GM12878 (cell line): ENCODE measurements around the gene PITRM1. TPM values are rescaled to one million over a fixed set of nuclear protein-coding genes. Genes with fewer than 3 reads are reported as not detected.

ENCODE experiments used
- ATAC-seq: fragments of 200-7000 bp; cut with Tn5 transposase; 3 replicates; pipeline ENCODE4 v1.9.1; 2020; ENCODE audit warnings: mild to moderate bottlenecking, moderate library complexity
- BruUV-seq: library from RNA; stranded (reverse); fragments of 400-500 nt; replicated peaks from 2 replicates; lab custom pipeline; 2021; lab: Mats Ljungman, UMichigan
- CTCF ChIA-PET: fragments of 300-600 bp; sonication (Branson Sonifier 250); formaldehyde crosslinking; extraction: SDS; loops from one replicate; lab custom pipeline; 2021; ENCODE audit warnings: inconsistent platforms; lab: Yijun Ruan, JAX
- POLR2A ChIA-PET: fragments of 350-600 bp; formaldehyde crosslinking; extraction: SDS; loops from one replicate; lab custom pipeline; 2021; ENCODE audit warnings: inconsistent platforms; lab: Charles Lee
- RAD21 ChIA-PET: fragments of 300-600 bp; sonication (Branson Sonifier 250); formaldehyde crosslinking; loops from one replicate; lab custom pipeline; 2023; ENCODE audit warnings: antibody characterized with exemption; ENCODE audit not compliant: unreplicated experiment; lab: Charles Lee
- SMC1A ChIA-PET: fragments of 300-600 bp; sonication (Branson Sonifier 250); formaldehyde crosslinking; loops from one replicate; lab custom pipeline; 2023; ENCODE audit not compliant: unreplicated experiment, uncharacterized antibody; lab: Charles Lee
- DNase-seq: peaks from one replicate; pipeline ENCODE4 v3.0.0-alpha.2; 2011; ENCODE audit warnings: low read depth, low spot score
- FAIRE-seq: peaks from 3 replicates; lab custom pipeline; 2011; peaks lifted over from hg19 to GRCh38; lab: Jason Lieb, UNC
- H2AFZ ChIP-seq: 2 replicates; pipeline ENCODE4 v1.6.0; 2011; ENCODE audit warnings: low read depth, low read length, control low read depth; ENCODE audit not compliant: control insufficient read depth
- H3K27ac ChIP-seq: 2 replicates; pipeline ENCODE4 v1.5.1; 2011; ENCODE audit warnings: control low read depth; ENCODE audit not compliant: control insufficient read depth, insufficient read depth
- H3K27me3 ChIP-seq, 2 experiments: replicated peaks in 1 of 2; 2 replicates each; pipeline versions ENCODE4 v1.6.0 to v1.6.1; 2011; ENCODE audit warnings: low read length in 1 of 2; ENCODE audit not compliant: control insufficient read depth in 2 of 2, insufficient read depth in 2 of 2
- H3K36me3 ChIP-seq, 2 experiments: 2 replicates each; pipeline ENCODE4 v1.5.1; 2011; ENCODE audit warnings: low read length in 1 of 2; ENCODE audit not compliant: control insufficient read depth in 2 of 2, insufficient read depth in 2 of 2
- H3K4me1 ChIP-seq: 2 replicates; pipeline ENCODE4 v1.6.1; 2011; ENCODE audit warnings: mild to moderate bottlenecking, low read length, moderate library complexity, mixed read lengths; ENCODE audit not compliant: control insufficient read depth, insufficient read depth
- H3K4me2 ChIP-seq: 2 replicates; pipeline ENCODE4 v1.6.0; 2011; ENCODE audit warnings: control low read depth; ENCODE audit not compliant: control insufficient read depth, insufficient read depth
- H3K4me3 ChIP-seq: fragments of 200-600 bp; sonication (generic); 2 replicates; pipeline ENCODE4 v1.5.1; 2016
- H3K79me2 ChIP-seq: 2 replicates; pipeline ENCODE4 v1.6.0; 2011; ENCODE audit warnings: low read length; ENCODE audit not compliant: control insufficient read depth, insufficient read depth
- H3K9ac ChIP-seq: 2 replicates; pipeline ENCODE4 v1.8.0; 2011; ENCODE audit warnings: low read length, control low read depth, mixed read lengths; ENCODE audit not compliant: control insufficient read depth, insufficient read depth
- H3K9me3 ChIP-seq: replicated peaks from 3 replicates; pipeline ENCODE4 v1.5.1; 2011; ENCODE audit warnings: mild to moderate bottlenecking, low read length; ENCODE audit not compliant: control insufficient read depth, insufficient read depth
- H4K20me1 ChIP-seq: 2 replicates; pipeline ENCODE4 v1.6.0; 2011; ENCODE audit not compliant: control insufficient read depth, insufficient read depth
- ATF3 ChIP-seq: IDR thresholded peaks from 2 replicates; pipeline ENCODE4 v1.6.1; 2011; ENCODE audit warnings: low read depth, mild to moderate bottlenecking, low read length, moderate library complexity, borderline replicate concordance; ENCODE audit errors: extremely low read depth
- ETV6 ChIP-seq, 2 experiments: fragments of 450-650 bp in 1 of 2; IDR thresholded peaks in 1 of 2; conservative IDR thresholded peaks in 1 of 2; 2 replicates each; pipeline ENCODE4 v1.6.1; 2014; ENCODE audit warnings: antibody characterized with exemption in 1 of 2, borderline replicate concordance in 1 of 2, low read depth in 1 of 2, mild to moderate bottlenecking in 1 of 2, moderate library complexity in 1 of 2
- GABPA ChIP-seq: IDR thresholded peaks from 2 replicates; pipeline ENCODE4 v1.6.1; 2014; ENCODE audit warnings: antibody characterized with exemption, low read depth, mild to moderate bottlenecking, inconsistent platforms
- HDAC2 ChIP-seq: fragments of 200-600 bp; sonication (generic); IDR thresholded peaks from 2 replicates; pipeline ENCODE4 v1.6.1; 2017
- NKRF ChIP-seq: fragments of 450-650 bp; conservative IDR thresholded peaks from 2 replicates; pipeline ENCODE4 v1.6.1; 2017; ENCODE audit warnings: mild to moderate bottlenecking, moderate library complexity
- NRF1 ChIP-seq: conservative IDR thresholded peaks from 2 replicates; pipeline ENCODE4 v1.6.1; 2011; ENCODE audit warnings: mild to moderate bottlenecking, low read depth, low read length, improper control_type of control experiment
- PAX5 ChIP-seq: IDR thresholded peaks from 2 replicates; pipeline ENCODE4 v1.6.1; 2011; ENCODE audit warnings: low read depth, low read length, borderline replicate concordance
- PAX8 ChIP-seq: fragments of 450-650 bp; IDR thresholded peaks from 2 replicates; pipeline ENCODE4 v1.6.1; 2017; ENCODE audit warnings: mild to moderate bottlenecking, moderate library complexity
- POLR2A ChIP-seq: IDR thresholded peaks from 2 replicates; pipeline ENCODE4 v1.6.1; 2011; ENCODE audit warnings: low read depth, mild to moderate bottlenecking, low read length
- RELB ChIP-seq: fragments of 450-650 bp; IDR thresholded peaks from 2 replicates; pipeline ENCODE4 v1.6.1; 2017; ENCODE audit warnings: low read depth, mild to moderate bottlenecking, moderate library complexity
- SMAD1 ChIP-seq: fragments of 450-650 bp; IDR thresholded peaks from 2 replicates; pipeline ENCODE4 v1.6.1; 2018; ENCODE audit warnings: mild to moderate bottlenecking, low read depth; ENCODE audit not compliant: partially characterized antibody
- SMAD5 ChIP-seq: IDR thresholded peaks from 2 replicates; pipeline ENCODE4 v1.6.1; 2016; ENCODE audit warnings: antibody characterized with exemption, low read depth
- STAT1 ChIP-seq: fragments of 450-650 bp; conservative IDR thresholded peaks from 2 replicates; pipeline ENCODE4 v1.6.1; 2014; ENCODE audit warnings: antibody characterized with exemption, mild to moderate bottlenecking
- TARDBP ChIP-seq: IDR thresholded peaks from 2 replicates; pipeline ENCODE4 v1.6.1; 2016; ENCODE audit warnings: borderline replicate concordance
- TBL1XR1 ChIP-seq: IDR thresholded peaks from 2 replicates; pipeline ENCODE4 v1.6.1; 2012; ENCODE audit warnings: low read depth, low read length, improper control_type of control experiment
- TCF7 ChIP-seq: IDR thresholded peaks from 2 replicates; pipeline ENCODE4 v1.6.1; 2014; ENCODE audit warnings: antibody characterized with exemption, borderline replicate concordance
- USF2 ChIP-seq: IDR thresholded peaks from 2 replicates; pipeline ENCODE4 v1.6.1; 2011; ENCODE audit warnings: low read depth, low read length, improper control_type of control experiment, borderline replicate concordance
- WRNIP1 ChIP-seq: IDR thresholded peaks from 2 replicates; pipeline ENCODE4 v1.6.1; 2011; ENCODE audit warnings: low read depth, low read length, improper control_type of control experiment, borderline replicate concordance
- YY1 ChIP-seq: IDR thresholded peaks from 2 replicates; pipeline ENCODE4 v1.6.1; 2011; ENCODE audit warnings: low read depth, mild to moderate bottlenecking, low read length
- WGBS: methylation state at CpG from one replicate; pipeline ENCODE4 v1.1.6; 2016; ENCODE audit warnings: low lambda C conversion rate; ENCODE audit not compliant: insufficient replicate concordance, insufficient coverage; ENCODE audit errors: missing lambda C conversion rate; 5-methylcytosine and 5-hydroxymethylcytosine counted together
- in situ Hi-C: fragments of 300-500 bp; cut with MboI; formaldehyde crosslinking; loops from 9 replicates; pipeline ENCODE4 v1.14.3; 2018; ENCODE audit warnings: mixed read lengths
- intact Hi-C: fragments of 100-400 bp; cut with micrococcal nuclease; formaldehyde crosslinking; loops from one replicate; pipeline ENCODE4 v1.14.2; 2022; ENCODE audit not compliant: unreplicated experiment
- polyA plus RNA-seq, 11 experiments: library from polyadenylated mRNA; depleted of rRNA in 4 of 11; unstranded in 6 of 11; stranded (reverse) in 5 of 11; fragments of >200 nt; fragmentation: Nextera tagmentation in 4 of 11; fragmentation: Illumina TruSeq in 1 of 11; extraction: Ambion mirVana in 4 of 11; extraction: Trizol in 1 of 11; gene quantifications; 1 replicate in 1 of 11; 2 replicates in 10 of 11; pipeline versions ENCODE4 v1.2.1 to v1.2.3, GENCODE V29; 2011 to 2016; ENCODE audit warnings: inconsistent platforms in 2 of 11, missing spikeins in 2 of 11, low read depth in 1 of 11
- total RNA-seq, 4 experiments: library from RNA; depleted of rRNA in 3 of 4; stranded (reverse); fragments of >200 nt in 3 of 4; fragmentation: Illumina TruSeq in 1 of 4; extraction: Trizol in 1 of 4; gene quantifications; 2 replicates each; pipeline versions ENCODE4 v1.2.1 to v1.2.3, GENCODE V29; 2013 to 2021

PITRM1 gene
- total and polyA plus RNA-seq, 10 of the 15 experiments (the other 5 are each of a cell fraction or from before 2014, with no cell fraction given): 15.5 to 53.0 (median 45.0) TPM

DNA sequence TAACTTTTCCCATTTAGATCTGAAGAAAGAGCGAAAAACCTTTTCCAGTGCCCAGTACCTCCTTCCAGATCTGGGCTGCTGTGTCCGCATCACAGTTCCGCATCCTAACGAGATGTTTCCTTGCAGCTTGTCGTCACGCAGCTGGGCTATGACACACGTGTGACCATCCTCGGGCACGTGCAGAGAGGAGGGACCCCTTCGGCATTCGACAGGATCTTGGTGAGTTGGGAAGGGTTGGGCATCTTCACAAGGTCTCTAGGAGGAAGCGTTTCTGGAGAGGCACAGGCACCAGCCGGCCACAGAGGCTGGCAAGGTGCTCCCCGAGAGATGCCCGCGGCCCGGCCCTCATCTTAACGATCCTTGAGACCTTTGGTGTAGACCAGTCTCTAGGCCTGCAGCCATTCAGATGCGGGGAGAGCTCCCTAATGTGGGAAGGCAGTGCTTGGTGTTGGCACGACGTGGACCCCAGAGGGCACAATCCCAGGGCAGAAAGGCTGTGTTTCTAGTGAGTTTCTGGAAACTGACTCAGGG lies 63.9 kb downstream of the PITRM1 start:
- Histone ChIP-seq H2AFZ (no peak overlapping the region), H3K27ac (no peak overlapping the region), H3K9ac (no peak overlapping the region), H3K4me3 (no peak overlapping the region), H3K9me3 (no peaks in the 10 kb centered on the region), H3K4me2 (no peak overlapping the region), H3K79me2 (no peaks in the 10 kb centered on the region), H3K27me3 (no peaks in the 10 kb centered on the region), H3K4me1 (no peaks in the 10 kb centered on the region), H3K36me3 (peaks cover 47 to 51% of the 10 kb centered on the region in 2 experiments), H4K20me1 (no peaks in the 10 kb centered on the region)
- ChIA-PET CTCF (no interaction called here), POLR2A (no interaction called here), SMC1A (no interaction called here), RAD21 (no interaction called here)
- in situ Hi-C loops (no loop called here), intact Hi-C loops (no loop called here)
- no TSS peak for BruUV-seq
- TF ChIP-seq SMAD5 (no peak), WRNIP1 (no peak), NRF1 (no peak), STAT1 (no peak), USF2 (no peak), NKRF (no peak), TCF7 (no peak), ATF3 (no peak), HDAC2 (no peak), ETV6 (conservative IDR thresholded peaks at IDR 0.05 in 1 of 2, IDR thresholded peaks at IDR 0.05 in 1 of 2; ENCODE audit: borderline replicate concordance in 1 of 2, low read depth in 1 of 2) (no peak), RELB (no peak), SMAD1 (no peak), PAX8 (no peak), GABPA (no peak), TARDBP (no peak), PAX5 (no peak), YY1 (no peak), POLR2A (no peak), TBL1XR1 (no peak)
- WGBS: over 99% methylated on average over 20 of the region's 21 CpGs
- FAIRE-seq: no peak
- no peak for DNase-seq
- ATAC-seq: no peak
